Measurements from ENCODE around the gene APOB.

Gene APOB

DNA sequence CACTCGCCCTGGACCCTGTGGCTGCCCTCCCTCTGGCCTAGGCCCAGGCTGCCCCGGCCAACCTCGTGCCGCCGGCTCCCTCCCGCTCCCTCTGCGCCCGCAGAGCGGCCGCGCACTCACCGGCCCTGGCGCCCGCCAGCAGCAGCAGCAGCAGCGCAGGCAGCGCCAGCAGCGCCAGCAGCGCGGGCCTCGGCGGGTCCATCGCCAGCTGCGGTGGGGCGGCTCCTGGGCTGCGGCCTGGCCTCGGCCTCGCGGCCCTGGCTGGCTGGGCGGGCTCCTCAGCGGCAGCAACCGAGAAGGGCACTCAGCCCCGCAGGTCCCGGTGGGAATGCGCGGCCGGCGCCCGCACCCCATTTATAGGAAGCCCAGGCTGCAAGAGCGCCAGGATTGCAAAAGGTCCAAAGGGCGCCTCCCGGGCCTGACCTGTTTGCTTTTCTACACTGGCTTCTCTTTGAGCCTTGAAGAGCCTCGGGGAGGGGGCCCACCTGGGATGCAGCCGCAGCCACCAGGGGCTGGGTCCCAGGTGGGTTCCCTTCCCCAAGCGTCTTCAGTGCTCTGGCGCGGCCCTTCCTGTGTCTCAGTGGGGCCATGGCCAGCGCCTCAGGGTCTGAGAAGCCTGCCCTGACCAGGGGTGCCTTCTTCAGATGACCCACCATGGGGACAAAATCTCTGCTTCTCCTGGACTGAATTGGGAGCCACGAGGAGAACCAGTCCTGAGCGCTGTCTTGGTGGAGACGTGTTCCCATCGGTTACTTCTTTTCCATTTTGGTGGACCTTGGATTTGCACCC lies at the start of gene APOB:
Gene APOB (minus strand): TSS at position 330 of the 789 bp plus-strand sequence. CDS start 128 bp downstream, at position 202.
- no peak for DNase-seq

DNA sequence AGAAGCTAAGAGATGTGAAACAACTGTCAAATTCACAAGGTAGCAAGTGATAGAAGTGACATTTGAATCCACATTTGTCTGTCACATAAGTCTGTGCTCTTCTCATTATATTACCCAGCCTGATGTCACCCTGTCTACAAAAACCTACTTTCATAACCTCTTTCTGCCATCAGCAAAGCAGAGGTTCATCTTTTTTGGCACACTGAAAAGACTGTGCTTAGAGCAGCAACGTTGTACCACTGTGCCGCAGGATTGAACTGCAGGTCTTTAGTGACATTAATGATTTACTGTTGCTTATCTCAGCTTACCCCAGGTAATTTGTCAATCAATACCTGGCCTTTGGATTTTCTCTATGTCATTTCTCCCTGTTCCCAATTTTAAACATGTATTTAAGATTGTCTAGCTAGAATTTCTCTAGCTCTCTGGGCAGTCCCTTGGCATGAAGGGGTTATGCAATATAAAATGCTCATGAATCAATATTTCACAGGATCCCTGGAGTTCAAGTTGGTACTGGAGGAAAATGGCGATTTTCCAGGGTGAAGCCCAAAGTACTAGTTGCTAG lies 48.5 kb upstream of the APOB start:
- DNase-seq, result no peak

DNA sequence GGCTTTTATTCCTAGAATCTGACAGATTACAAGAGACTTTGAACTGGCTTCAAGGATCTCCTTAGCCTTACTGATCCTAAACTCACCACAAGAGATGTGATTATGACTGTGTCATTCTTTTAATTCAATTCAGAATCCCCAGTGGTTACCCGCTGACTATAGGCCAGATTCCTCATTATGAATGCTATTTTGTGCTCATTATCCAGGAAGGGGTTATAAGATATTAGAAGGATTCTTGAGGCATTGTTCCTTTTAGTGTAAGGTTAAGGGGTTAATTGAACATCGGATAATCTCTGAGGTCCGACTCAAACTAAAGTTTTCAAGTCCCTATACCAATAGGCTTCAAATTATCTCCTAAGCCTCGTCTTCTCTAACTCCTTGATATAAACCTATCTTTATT lies 40.5 kb upstream of the APOB start:
- DNase-seq, result no peak

GRCh38 chr2:21083482-21083881 lies 39.6 kb upstream of the APOB start:
- no peak for DNase-seq

GRCh38 chr2:21078296-21078695 lies 34.4 kb upstream of the APOB start:
- DNase-seq, result no peak

- no peak for DNase-seq
These were observed 28.8 kb upstream of the APOB start for GRCh38 chr2:21072477-21073242.

GRCh38 chr2:21070341-21071257 lies 26.7 kb upstream of the APOB start:
- no peak for DNase-seq

- DNase-seq, result no peak
These were observed 26.0 kb upstream of the APOB start for GRCh38 chr2:21069746-21070340.

DNA sequence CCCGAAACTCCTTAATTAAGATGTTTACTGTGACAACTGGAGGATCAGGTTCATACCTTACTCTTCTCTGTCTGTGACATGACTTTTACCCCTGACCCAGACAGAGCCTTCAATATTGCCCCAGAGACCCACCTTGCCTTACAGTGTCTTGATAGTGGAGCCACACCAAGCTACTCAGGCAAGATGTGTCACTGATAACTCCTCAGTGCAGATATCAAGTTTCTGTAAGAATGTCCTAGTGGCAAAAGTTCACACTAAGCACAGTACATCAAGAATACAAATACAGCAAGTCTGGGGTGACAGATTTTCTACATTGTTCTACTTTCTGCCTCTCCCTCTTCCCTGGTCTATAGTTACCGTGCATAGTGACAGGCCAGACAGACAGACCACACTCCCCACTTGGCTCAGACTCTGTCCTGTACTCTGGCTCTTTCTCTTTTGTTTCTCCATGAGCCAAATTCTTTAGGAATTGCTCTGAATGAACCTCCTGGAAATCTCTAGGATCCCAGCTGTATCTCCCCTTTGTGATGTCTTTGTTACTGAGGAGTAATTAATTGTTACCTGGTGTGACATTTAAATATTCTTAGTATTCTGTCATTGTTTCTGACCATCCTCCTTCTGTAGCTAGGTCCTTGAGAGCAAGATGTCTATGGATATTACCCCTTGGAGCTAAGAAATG lies 24.1 kb upstream of the APOB start:
- no peak for DNase-seq

DNA sequence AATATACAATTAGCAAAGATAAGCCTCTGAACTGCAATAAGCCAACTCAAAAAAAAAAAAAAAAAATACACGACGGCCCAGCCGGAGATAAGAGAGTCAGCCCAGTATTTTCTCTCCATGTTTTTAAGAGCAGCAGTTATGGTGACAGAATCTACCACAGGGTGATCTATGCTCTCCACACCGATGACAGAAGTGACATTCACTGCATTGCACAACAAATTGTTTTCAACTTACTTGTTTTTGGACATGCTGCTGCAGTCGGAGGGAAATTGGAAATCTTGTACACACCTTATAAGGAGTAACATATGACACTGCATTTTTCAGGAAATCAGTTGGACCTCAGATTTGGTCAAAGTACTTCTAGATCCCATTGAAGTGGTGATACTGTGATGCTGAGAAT lies 23.3 kb upstream of the APOB start:
- no peak for DNase-seq

DNA sequence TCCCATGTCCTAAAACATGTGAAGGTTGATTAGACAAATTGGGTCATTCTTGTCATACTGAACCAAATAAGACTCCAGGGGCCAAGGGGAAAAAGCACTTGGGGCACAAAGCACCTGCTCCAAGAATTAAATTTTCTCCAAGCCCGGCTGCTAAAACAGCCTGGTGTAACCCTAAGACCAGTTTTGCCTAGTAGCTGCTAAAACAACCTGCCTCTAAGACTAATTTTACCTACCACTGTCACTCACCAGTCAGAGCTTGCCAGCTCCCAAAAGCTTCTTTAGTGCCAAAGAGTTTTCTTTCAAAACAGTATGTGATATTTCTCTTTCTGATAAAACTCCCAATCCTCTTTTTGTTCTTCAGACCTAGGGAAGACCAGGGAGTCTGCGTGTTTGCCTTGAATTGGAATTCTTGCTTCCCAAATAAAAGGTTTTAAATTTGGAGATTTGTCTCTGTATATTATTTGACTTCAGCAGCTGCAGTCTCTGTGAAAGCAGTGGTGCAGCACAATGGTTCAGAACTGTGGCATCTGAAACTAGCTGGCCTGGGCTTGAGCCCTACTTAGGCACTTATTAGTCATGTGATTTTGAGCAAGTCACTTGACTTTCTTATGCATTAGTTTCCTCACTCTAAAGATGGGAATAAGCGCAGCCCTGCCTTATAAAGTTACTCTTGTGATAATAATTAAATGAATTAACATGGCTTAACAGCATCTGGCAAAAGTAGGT lies 16.2 kb upstream of the APOB start:
- no peak for DNase-seq

DNA sequence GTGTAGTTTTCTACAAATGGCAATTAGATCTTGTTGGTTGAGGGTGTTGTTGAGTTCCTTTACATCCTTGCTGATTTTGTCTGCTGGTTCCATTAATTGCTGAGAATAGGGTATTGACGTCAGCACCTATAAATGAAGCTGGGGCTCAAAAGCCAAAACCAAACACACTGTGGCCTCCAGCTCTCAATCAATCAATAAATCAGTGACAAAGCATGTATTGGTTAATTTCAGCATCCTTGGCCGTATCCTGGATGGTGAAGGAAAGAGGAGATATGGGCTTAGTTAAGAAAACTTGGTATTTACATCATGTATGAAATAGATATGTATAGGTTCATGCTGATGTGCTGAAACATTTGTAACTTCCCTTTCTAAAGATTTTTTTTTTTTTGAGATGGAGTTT lies 13.2 kb upstream of the APOB start:
- DNase-seq, result no peak

- no peak for DNase-seq
These were observed 12.3 kb upstream of the APOB start for GRCh38 chr2:21055879-21056790.

DNA sequence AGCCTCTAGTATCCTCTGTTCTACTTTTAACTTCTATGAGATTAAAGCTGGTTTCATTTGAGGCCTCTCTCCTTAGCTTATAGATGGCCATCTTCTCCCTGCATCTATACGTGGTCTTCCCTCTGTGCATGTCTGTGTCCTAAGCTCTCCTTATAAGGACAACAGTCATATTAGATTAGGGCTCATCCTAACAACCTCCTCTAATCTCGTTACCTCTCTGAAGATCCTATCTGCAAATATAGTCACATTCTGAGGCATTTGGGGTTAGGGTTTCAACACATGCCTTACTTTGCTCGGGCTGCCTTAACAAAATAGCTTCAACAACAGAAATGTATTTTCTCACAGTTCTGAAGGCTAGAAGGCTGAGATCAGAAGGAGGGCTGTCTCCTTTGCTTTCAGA lies 11.6 kb upstream of the APOB start:
- DNase-seq, result no peak

GRCh38 chr2:21054011-21054410 lies 10.1 kb upstream of the APOB start:
- DNase-seq, result no peak

GRCh38 chr2:21052044-21052443 lies 8.2 kb upstream of the APOB start:
- no peak for DNase-seq

DNA sequence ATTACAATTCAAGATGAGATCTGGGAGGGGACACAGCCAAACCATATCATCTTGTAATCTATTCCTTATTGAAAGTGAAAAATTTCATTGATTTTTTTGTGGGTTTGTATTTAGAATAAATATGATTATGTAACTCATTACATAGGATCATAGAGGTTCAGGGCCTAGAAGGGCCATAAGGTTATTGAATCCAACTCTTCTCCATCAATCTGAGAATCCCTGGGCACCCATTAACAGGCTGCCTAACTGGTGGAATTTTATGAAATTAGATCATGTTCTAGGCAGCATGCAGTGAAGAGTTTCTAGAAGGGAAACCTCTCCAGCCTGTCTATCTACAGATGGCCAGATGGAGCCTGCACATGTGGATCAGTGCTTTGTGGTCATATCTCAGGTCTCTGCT lies 6.3 kb upstream of the APOB start:
- no peak for DNase-seq

GRCh38 chr2:21047141-21048009 lies 3.5 kb upstream of the APOB start:
- DNase-seq, result peak; percentile 17

GRCh38 chr2:21046506-21046905 lies 2.6 kb upstream of the APOB start:
- DNase-seq, result no peak

Data from EL (cell line).